ENCODE data around the gene SLC2A13.
"Not testable (repeated sequence)": the region's sequence is repeated elsewhere in the genome, so short reads cannot be mapped to it uniquely, and the experiment has no call there.

The SLC2A13 gene

GRCh38 chr12:40034156-40034555 lies 71.7 kb downstream of the SLC2A13 start:
- no peak for DNase-seq

GRCh38 chr12:40033242-40033630 lies 72.6 kb downstream of the SLC2A13 start:
- DNase-seq = no peak

- DNase-seq = no peak
These were observed 73.2 kb downstream of the SLC2A13 start for GRCh38 chr12:40032433-40033241.

GRCh38 chr12:40031965-40032364 lies 73.9 kb downstream of the SLC2A13 start:
- DNase-seq = no peak

GRCh38 chr12:40030970-40031369 lies 74.9 kb downstream of the SLC2A13 start:
- not testable (repeated sequence) for DNase-seq

GRCh38 chr12:40028296-40028695 lies 77.6 kb downstream of the SLC2A13 start:
- DNase-seq = no peak

GRCh38 chr12:40022850-40023249 lies 83.0 kb downstream of the SLC2A13 start:
- DNase-seq = no peak

- DNase-seq = no peak
These were observed 85.6 kb downstream of the SLC2A13 start for GRCh38 chr12:40020261-40020691.

- DNase-seq = no peak
These were observed 88.4 kb downstream of the SLC2A13 start for GRCh38 chr12:40017488-40017887.

GRCh38 chr12:40016980-40017379 lies 88.9 kb downstream of the SLC2A13 start:
- no peak for DNase-seq

- no peak for DNase-seq
These were observed 90.0 kb downstream of the SLC2A13 start for GRCh38 chr12:40015881-40016280.

GRCh38 chr12:40015345-40015744 lies 90.5 kb downstream of the SLC2A13 start:
- no peak for DNase-seq

GRCh38 chr12:40013847-40014246 lies 92.0 kb downstream of the SLC2A13 start:
- DNase-seq = no peak

GRCh38 chr12:40013292-40013691 lies 92.6 kb downstream of the SLC2A13 start:
- no peak for DNase-seq

GRCh38 chr12:40012711-40013110 lies 93.2 kb downstream of the SLC2A13 start:
- no peak for DNase-seq

- DNase-seq = no peak
These were observed 94.1 kb downstream of the SLC2A13 start for GRCh38 chr12:40011775-40012129.

GRCh38 chr12:40010899-40011774 lies 94.7 kb downstream of the SLC2A13 start:
- no peak for DNase-seq

- no peak for DNase-seq
These were observed 103.4 kb downstream of the SLC2A13 start for GRCh38 chr12:40002178-40003169.

GRCh38 chr12:40001406-40001805 lies 104.5 kb downstream of the SLC2A13 start:
- no peak for DNase-seq

GRCh38 chr12:40000884-40001283 lies 105.0 kb downstream of the SLC2A13 start:
- no peak for DNase-seq

GRCh38 chr12:39993268-39993667 lies 112.6 kb downstream of the SLC2A13 start:
- no peak for DNase-seq

All from DMS79 treated with DMSO at 0.1 percent for 48 hours (cell line).